HK-2 (cell line): ENCODE measurements around the gene LIFR.
"Not testable (repeated sequence)": the region's sequence is repeated elsewhere in the genome, so short reads cannot be mapped to it uniquely, and the experiment has no call there.

Experiments used
- DNase-seq: peaks from one replicate; pipeline ENCODE4 v3.0.0-alpha.2; 2018; ENCODE audit not compliant: unreplicated experiment

The LIFR gene

GRCh38 chr5:38519476-38519875 is 37.0 kb downstream of the LIFR start:
- no peak for DNase-seq

GRCh38 chr5:38518341-38518740 is 38.1 kb downstream of the LIFR start:
- DNase-seq, result no peak

- DNase-seq, result not testable (repeated sequence)
These were observed 39.8 kb downstream of the LIFR start for GRCh38 chr5:38516649-38517048.

GRCh38 chr5:38515646-38516045 is 40.8 kb downstream of the LIFR start:
- DNase-seq, result no peak

GRCh38 chr5:38515092-38515491 is 41.4 kb downstream of the LIFR start:
- DNase-seq, result no peak

- DNase-seq, result no peak
These were observed 47.3 kb downstream of the LIFR start for GRCh38 chr5:38509185-38509584.

GRCh38 chr5:38506302-38506701 is 50.1 kb downstream of the LIFR start:
- no peak for DNase-seq

GRCh38 chr5:38500573-38501260 is 55.7 kb downstream of the LIFR start:
- peak; percentile 9 for DNase-seq

GRCh38 chr5:38497946-38498345 is 58.5 kb downstream of the LIFR start:
- DNase-seq, result no peak

GRCh38 chr5:38494763-38495162 is 61.7 kb downstream of the LIFR start:
- DNase-seq, result no peak

- DNase-seq, result no peak
These were observed 62.3 kb downstream of the LIFR start for GRCh38 chr5:38494175-38494574.

GRCh38 chr5:38483805-38484398 is 72.5 kb downstream of the LIFR start:
- no peak for DNase-seq

- DNase-seq, result no peak
These were observed 77.0 kb downstream of the LIFR start for GRCh38 chr5:38479315-38479904.

- DNase-seq, result no peak
These were observed 77.6 kb downstream of the LIFR start for GRCh38 chr5:38478878-38479277.

- DNase-seq, result no peak
These were observed 78.3 kb downstream of the LIFR start for GRCh38 chr5:38478166-38478565.

GRCh38 chr5:38473008-38473407 is 83.4 kb downstream of the LIFR start:
- no peak for DNase-seq

GRCh38 chr5:38472541-38472940 is 83.9 kb downstream of the LIFR start:
- DNase-seq, result no peak

- no peak for DNase-seq
These were observed 84.7 kb downstream of the LIFR start for GRCh38 chr5:38471709-38472108.

GRCh38 chr5:38469707-38470267 is 86.7 kb downstream of the LIFR start:
- DNase-seq, result no peak

- DNase-seq, result no peak
These were observed 87.3 kb downstream of the LIFR start for GRCh38 chr5:38468978-38469706.

- peak; percentile 41 for DNase-seq
These were observed 88.2 kb downstream of the LIFR start for GRCh38 chr5:38468202-38468673.

- DNase-seq, result no peak
These were observed 88.9 kb downstream of the LIFR start for GRCh38 chr5:38467353-38468040.
